NT2/D1 (cell line): Measurements from ENCODE around the gene FOXP4.

Experiments
- SUZ12 ChIP-seq: IDR thresholded peaks from 2 replicates; pipeline ENCODE4 v1.6.1; 2011; ENCODE audit not compliant: insufficient read length, insufficient read depth; ENCODE audit errors: extremely low read depth
- YY1 ChIP-seq: IDR thresholded peaks from 2 replicates; pipeline ENCODE4 v1.6.1; 2011; ENCODE audit not compliant: insufficient read length, insufficient read depth

- TF ChIP-seq SUZ12: no peak
- no peak for TF ChIP-seq YY1
These were observed 98.9 kb downstream of the FOXP4 start for GRCh38 chr6:41645007-41645618.
